Endothelial cell (in vitro differentiated cells): Measurements from ENCODE around the gene ANKRD17. TPM values are rescaled to one million over a fixed set of nuclear protein-coding genes. Genes with fewer than 3 reads are reported as not detected.
A peak's percentile ranks its signal among the peaks of the same experiment; 100 is the strongest.

Source experiments
- DNase-seq: peaks from one replicate; pipeline ENCODE4 v3.0.0; 2021; ENCODE audit warnings: low spot score
- H3K27ac Mint-ChIP-seq: one replicate; pipeline ENCODE4 v1.8.0; 2021; ENCODE audit warnings: mixed read lengths, inconsistent platforms; ENCODE audit not compliant: unreplicated experiment
- H3K27me3 Mint-ChIP-seq: one replicate; pipeline ENCODE4 v1.8.0; 2021; ENCODE audit warnings: mild to moderate bottlenecking, moderate library complexity, mixed read lengths, inconsistent platforms; ENCODE audit not compliant: unreplicated experiment
- H3K36me3 Mint-ChIP-seq: one replicate; pipeline ENCODE4 v1.8.0; 2021; ENCODE audit warnings: mild to moderate bottlenecking, low read depth, mixed read lengths, inconsistent platforms; ENCODE audit not compliant: unreplicated experiment
- H3K4me1 Mint-ChIP-seq: one replicate; pipeline ENCODE4 v1.8.0; 2021; ENCODE audit warnings: mild to moderate bottlenecking, mixed read lengths, inconsistent platforms; ENCODE audit not compliant: unreplicated experiment
- H3K4me3 Mint-ChIP-seq: one replicate; pipeline ENCODE4 v1.8.0; 2021; ENCODE audit warnings: mild to moderate bottlenecking, mixed read lengths, inconsistent platforms; ENCODE audit not compliant: unreplicated experiment
- H3K9me3 Mint-ChIP-seq: one replicate; pipeline ENCODE4 v1.8.0; 2021; ENCODE audit warnings: mixed read lengths, inconsistent platforms; ENCODE audit not compliant: unreplicated experiment
- CTCF ChIP-seq: fragments of 200-600 bp; sonication (generic); IDR thresholded peaks from one replicate; pipeline ENCODE4 v1.5.0; 2021; ENCODE audit warnings: antibody characterized with exemption; ENCODE audit not compliant: unreplicated experiment
- total RNA-seq: library from RNA; stranded (reverse); fragmentation: NEBNext Ultra II Directional; extraction: Animal tissue kit (Norgen Biotek cat#: 25700); gene quantifications from one replicate; pipeline ENCODE4 v1.2.1, GENCODE V29; 2021; ENCODE audit not compliant: unreplicated experiment

ANKRD17 gene
- total RNA-seq, 1 donor from 2014 or later = 61.8 TPM

- H3K9me3 Mint-ChIP-seq = no peaks in the 10 kb centered on the region
- no peak overlapping the region for H3K27ac Mint-ChIP-seq
- H3K4me3 Mint-ChIP-seq = no peak overlapping the region
- DNase-seq = no peak
- H3K4me1 Mint-ChIP-seq = peaks cover 6% of the 10 kb centered on the region
- no peaks in the 10 kb centered on the region for H3K27me3 Mint-ChIP-seq
- TF ChIP-seq CTCF = no peak
- peaks cover 21% of the 10 kb centered on the region for H3K36me3 Mint-ChIP-seq
Observed at GRCh38 chr4:73092868-73093267, 165.7 kb downstream of the ANKRD17 start.

- Mint-ChIP-seq H3K4me1 (peaks cover 6% of the 10 kb centered on the region), H3K27ac (peak overlapping the region; percentile 1), H3K36me3 (peaks cover 17% of the 10 kb centered on the region), H3K27me3 (no peaks in the 10 kb centered on the region), H3K4me3 (no peak overlapping the region), H3K9me3 (no peaks in the 10 kb centered on the region)
- no peak for DNase-seq
- TF ChIP-seq CTCF = no peak
Observed at GRCh38 chr4:73090738-73091137, 167.9 kb downstream of the ANKRD17 start.

- Mint-ChIP-seq H3K27me3 (no peaks in the 10 kb centered on the region), H3K27ac (no peak overlapping the region), H3K9me3 (no peaks in the 10 kb centered on the region), H3K4me3 (no peak overlapping the region), H3K4me1 (peaks cover 6% of the 10 kb centered on the region), H3K36me3 (peaks cover 17% of the 10 kb centered on the region)
- DNase-seq = no peak
- TF ChIP-seq CTCF = no peak
Observed at GRCh38 chr4:73087871-73088270, 170.7 kb downstream of the ANKRD17 start.

- H3K4me3 Mint-ChIP-seq = no peak overlapping the region
Observed at GRCh38 chr4:73086095-73086868, 172.3 kb downstream of the ANKRD17 start.

More at GRCh38 chr4:73086095-73086868, 172.3 kb downstream of the ANKRD17 start:
- Mint-ChIP-seq H3K27ac (no peak overlapping the region), H3K4me1 (peaks cover 2% of the 10 kb centered on the region), H3K9me3 (no peaks in the 10 kb centered on the region), H3K27me3 (no peaks in the 10 kb centered on the region), H3K36me3 (peaks cover 9% of the 10 kb centered on the region)
- no peak for DNase-seq
- no peak for TF ChIP-seq CTCF
